ENCODE results near the gene LIN54. TPM values are rescaled to one million over a fixed set of nuclear protein-coding genes. Genes with fewer than 3 reads are reported as not detected.

The LIN54 gene
- total and polyA plus RNA-seq, 2 of the 13 experiments (the other 11 are each of a cell fraction or from before 2014, with no cell fraction given): 25.2 to 32.9 TPM

DNA sequence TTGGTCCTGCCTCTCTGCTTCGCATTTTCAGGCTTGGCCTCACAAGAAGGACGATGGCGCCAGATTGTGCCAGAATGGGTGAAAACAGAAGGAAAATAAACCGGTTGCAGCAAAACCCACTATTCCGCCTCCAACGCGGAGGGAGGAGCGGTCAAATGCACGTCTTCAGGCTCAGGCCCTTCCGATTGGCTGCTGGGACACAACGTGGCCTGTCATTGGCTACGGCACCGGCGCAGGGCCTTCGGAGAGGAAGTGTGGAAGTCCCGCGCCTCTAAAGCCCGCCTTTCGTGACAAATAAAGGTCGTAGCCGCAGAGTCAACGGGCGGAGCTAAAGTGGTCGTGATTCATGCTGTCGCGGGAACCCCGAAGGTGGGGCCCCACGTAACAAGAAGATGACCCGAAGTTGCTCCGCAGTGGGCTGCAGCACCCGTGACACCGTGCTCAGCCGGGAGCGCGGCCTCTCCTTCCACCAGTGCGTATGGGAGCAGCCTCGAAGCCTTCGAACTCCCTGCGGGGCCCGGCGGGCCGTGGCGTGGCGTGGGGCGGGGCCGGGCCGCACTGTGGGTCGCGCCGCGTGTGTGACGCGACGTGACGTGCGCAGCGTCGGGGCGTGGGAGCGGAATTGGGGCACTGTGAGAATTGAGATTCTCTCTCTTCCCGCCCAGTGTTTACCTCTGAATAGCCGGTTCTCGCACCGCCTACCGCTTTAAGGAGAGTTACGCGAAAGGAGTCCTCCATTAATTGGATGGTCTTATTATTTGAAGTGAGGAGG, 110.0 kb downstream of the LIN54 start, which contains the start of gene THAP9 (continued):
- TF ChIP-seq ZNF431 (CRISPR knock-in tag; IDR thresholded peaks at IDR 0.05; ENCODE audit: borderline replicate concordance, low read depth): peak; percentile 40; the same call in 1 of the 2 replicates
- TF ChIP-seq ZEB1 (IDR thresholded peaks at IDR 0.05; ENCODE audit: insufficient replicate concordance, low read depth): no peak
- peak; percentile 89 for TF ChIP-seq POLR2G (IDR thresholded peaks at IDR 0.05; ENCODE audit: low read depth, low read length)
- 0 out of 2 replicates have a peak, but pooled peaks have one; percentile 31 for TF ChIP-seq ZNF644 (CRISPR knock-in tag; IDR thresholded peaks at IDR 0.05; ENCODE audit: low read depth)
- TF ChIP-seq, protein P1, sequence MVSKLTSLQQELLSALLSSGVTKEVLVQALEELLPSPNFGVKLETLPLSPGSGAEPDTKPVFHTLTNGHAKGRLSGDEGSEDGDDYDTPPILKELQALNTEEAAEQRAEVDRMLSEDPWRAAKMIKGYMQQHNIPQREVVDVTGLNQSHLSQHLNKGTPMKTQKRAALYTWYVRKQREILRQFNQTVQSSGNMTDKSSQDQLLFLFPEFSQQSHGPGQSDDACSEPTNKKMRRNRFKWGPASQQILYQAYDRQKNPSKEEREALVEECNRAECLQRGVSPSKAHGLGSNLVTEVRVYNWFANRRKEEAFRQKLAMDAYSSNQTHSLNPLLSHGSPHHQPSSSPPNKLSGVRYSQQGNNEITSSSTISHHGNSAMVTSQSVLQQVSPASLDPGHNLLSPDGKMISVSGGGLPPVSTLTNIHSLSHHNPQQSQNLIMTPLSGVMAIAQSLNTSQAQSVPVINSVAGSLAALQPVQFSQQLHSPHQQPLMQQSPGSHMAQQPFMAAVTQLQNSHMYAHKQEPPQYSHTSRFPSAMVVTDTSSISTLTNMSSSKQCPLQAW (CRISPR knock-in tag; IDR thresholded peaks at IDR 0.05): peak; percentile 55; the same call in 1 of the 2 replicates
- no peak for TF ChIP-seq STAT5B (CRISPR knock-in tag; IDR thresholded peaks at IDR 0.05)
- TF ChIP-seq JARID2 (CRISPR knock-in tag; IDR thresholded peaks at IDR 0.05; ENCODE audit: insufficient replicate concordance): no peak
- TF ChIP-seq, protein P2, sequence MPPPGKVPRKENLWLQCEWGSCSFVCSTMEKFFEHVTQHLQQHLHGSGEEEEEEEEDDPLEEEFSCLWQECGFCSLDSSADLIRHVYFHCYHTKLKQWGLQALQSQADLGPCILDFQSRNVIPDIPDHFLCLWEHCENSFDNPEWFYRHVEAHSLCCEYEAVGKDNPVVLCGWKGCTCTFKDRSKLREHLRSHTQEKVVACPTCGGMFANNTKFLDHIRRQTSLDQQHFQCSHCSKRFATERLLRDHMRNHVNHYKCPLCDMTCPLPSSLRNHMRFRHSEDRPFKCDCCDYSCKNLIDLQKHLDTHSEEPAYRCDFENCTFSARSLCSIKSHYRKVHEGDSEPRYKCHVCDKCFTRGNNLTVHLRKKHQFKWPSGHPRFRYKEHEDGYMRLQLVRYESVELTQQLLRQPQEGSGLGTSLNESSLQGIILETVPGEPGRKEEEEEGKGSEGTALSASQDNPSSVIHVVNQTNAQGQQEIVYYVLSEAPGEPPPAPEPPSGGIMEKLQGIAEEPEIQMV (CRISPR knock-in tag; IDR thresholded peaks at IDR 0.05; ENCODE audit: low read depth): no peak; the same call in 1 of the 2 replicates
- TF ChIP-seq IKZF1 (IDR thresholded peaks at IDR 0.05): no peak
- TF ChIP-seq, protein P3, sequence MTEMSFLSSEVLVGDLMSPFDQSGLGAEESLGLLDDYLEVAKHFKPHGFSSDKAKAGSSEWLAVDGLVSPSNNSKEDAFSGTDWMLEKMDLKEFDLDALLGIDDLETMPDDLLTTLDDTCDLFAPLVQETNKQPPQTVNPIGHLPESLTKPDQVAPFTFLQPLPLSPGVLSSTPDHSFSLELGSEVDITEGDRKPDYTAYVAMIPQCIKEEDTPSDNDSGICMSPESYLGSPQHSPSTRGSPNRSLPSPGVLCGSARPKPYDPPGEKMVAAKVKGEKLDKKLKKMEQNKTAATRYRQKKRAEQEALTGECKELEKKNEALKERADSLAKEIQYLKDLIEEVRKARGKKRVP (CRISPR knock-in tag; IDR thresholded peaks at IDR 0.05): peak in 1 of 2 experiments; percentile 66; a peak in 2 of 4 replicates
- TF ChIP-seq THYN1 (CRISPR knock-in tag; IDR thresholded peaks at IDR 0.05; ENCODE audit: borderline replicate concordance, low read depth): no peak
- TF ChIP-seq, protein P4, sequence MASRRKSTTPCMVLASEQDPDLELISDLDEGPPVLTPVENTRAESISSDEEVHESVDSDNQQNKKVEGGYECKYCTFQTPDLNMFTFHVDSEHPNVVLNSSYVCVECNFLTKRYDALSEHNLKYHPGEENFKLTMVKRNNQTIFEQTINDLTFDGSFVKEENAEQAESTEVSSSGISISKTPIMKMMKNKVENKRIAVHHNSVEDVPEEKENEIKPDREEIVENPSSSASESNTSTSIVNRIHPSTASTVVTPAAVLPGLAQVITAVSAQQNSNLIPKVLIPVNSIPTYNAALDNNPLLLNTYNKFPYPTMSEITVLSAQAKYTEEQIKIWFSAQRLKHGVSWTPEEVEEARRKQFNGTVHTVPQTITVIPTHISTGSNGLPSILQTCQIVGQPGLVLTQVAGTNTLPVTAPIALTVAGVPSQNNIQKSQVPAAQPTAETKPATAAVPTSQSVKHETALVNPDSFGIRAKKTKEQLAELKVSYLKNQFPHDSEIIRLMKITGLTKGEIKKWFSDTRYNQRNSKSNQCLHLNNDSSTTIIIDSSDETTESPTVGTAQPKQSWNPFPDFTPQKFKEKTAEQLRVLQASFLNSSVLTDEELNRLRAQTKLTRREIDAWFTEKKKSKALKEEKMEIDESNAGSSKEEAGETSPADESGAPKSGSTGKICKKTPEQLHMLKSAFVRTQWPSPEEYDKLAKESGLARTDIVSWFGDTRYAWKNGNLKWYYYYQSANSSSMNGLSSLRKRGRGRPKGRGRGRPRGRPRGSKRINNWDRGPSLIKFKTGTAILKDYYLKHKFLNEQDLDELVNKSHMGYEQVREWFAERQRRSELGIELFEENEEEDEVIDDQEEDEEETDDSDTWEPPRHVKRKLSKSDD (CRISPR knock-in tag; IDR thresholded peaks at IDR 0.05; ENCODE audit: low read depth): peak; percentile 99
- no peak for TF ChIP-seq ZSCAN9 (CRISPR knock-in tag; IDR thresholded peaks at IDR 0.05; ENCODE audit: borderline replicate concordance)
- TF ChIP-seq ZNF550 (CRISPR knock-in tag; IDR thresholded peaks at IDR 0.05; ENCODE audit: borderline replicate concordance): no peak; the same call in 1 of the 2 replicates
- peak; percentile 91 for TF ChIP-seq POLR2AphosphoS5 (IDR thresholded peaks at IDR 0.05; ENCODE audit: low read depth, low read length)
- TF ChIP-seq SIN3A (IDR thresholded peaks at IDR 0.05; ENCODE audit: borderline replicate concordance, low read depth, low read length): peak; percentile 81
- TF ChIP-seq MBNL3 (CRISPR knock-in tag; conservative IDR thresholded peaks at IDR 0.05): no peak
